Measurements from ENCODE around the gene CCDC112. TPM values are rescaled to one million over a fixed set of nuclear protein-coding genes. Genes with fewer than 3 reads are reported as not detected.

CCDC112 gene
- polyA plus RNA-seq, 2 of the 4 experiments (the other 2 are of a cell fraction), result 5.8 to 8.6 TPM

- Histone ChIP-seq H3K4me1 (no peaks in the 10 kb centered on the region), H3K27ac (no peak overlapping the region), H3K4me3 (no peak overlapping the region), H3K4me2 (no peak overlapping the region), H3K9me3 (no peaks in the 10 kb centered on the region)
- TF ChIP-seq EHMT2 (IDR thresholded peaks at IDR 0.05; ENCODE audit: low read depth), result no peak
- TF ChIP-seq KDM1A (IDR thresholded peaks at IDR 0.05; ENCODE audit: low read depth), result no peak
- TF ChIP-seq CHD4 (IDR thresholded peaks at IDR 0.05; ENCODE audit: borderline replicate concordance), result no peak
- TF ChIP-seq KDM5A (IDR thresholded peaks at IDR 0.05), result no peak
- TF ChIP-seq PHF8 (IDR thresholded peaks at IDR 0.05; ENCODE audit: borderline replicate concordance, low read depth), result no peak
- TF ChIP-seq MYC (IDR thresholded peaks at IDR 0.05; ENCODE audit: borderline replicate concordance, low read length), result no peak
- no peak for TF ChIP-seq FOXS1 (CRISPR knock-in tag; IDR thresholded peaks at IDR 0.05)
- TF ChIP-seq SMC3 (IDR thresholded peaks at IDR 0.05), result no peak
- TF ChIP-seq ZFP36 (IDR thresholded peaks at IDR 0.05; ENCODE audit: borderline replicate concordance, partially characterized antibody), result no peak
- ATAC-seq (no peak), DNase-seq (ENCODE audit: low read depth in 1 of 2, low spot score in 1 of 2) (no peak), FAIRE-seq (no peak)
- ChIA-PET CTCF (no interaction called here), POLR2A (no interaction called here)
- 91% methylated on average over 1 of the region's 1 CpG for WGBS (ENCODE audit: missing lambda C conversion rate)
These were observed 66.8 kb downstream of the CCDC112 start for GRCh38 chr5:115229606-115230005.

GRCh38 chr5:115227281-115227680 is 69.2 kb downstream of the CCDC112 start:
- Histone ChIP-seq H3K9me3 (no peaks in the 10 kb centered on the region), H3K4me3 (no peak overlapping the region), H3K4me2 (no peak overlapping the region), H3K27ac (no peak overlapping the region), H3K4me1 (no peaks in the 10 kb centered on the region)
- ChIA-PET POLR2A (no interaction called here), CTCF (no interaction called here)
- whole genome bisulfite sequencing (ENCODE audit: missing lambda C conversion rate), result 92% methylated on average over 1 of the region's 1 CpG
- no peak for TF ChIP-seq HMGXB4 (CRISPR knock-in tag; IDR thresholded peaks at IDR 0.05; ENCODE audit: borderline replicate concordance)
- TF ChIP-seq MAFK (IDR thresholded peaks at IDR 0.05; ENCODE audit: partially characterized antibody), result no peak
- no peak for TF ChIP-seq TFCP2L1 (CRISPR knock-in tag; IDR thresholded peaks at IDR 0.05)
- TF ChIP-seq BHLHE40 (IDR thresholded peaks at IDR 0.05; ENCODE audit: low read depth, low read length), result no peak
- TF ChIP-seq EHMT2 (IDR thresholded peaks at IDR 0.05; ENCODE audit: low read depth), result no peak
- no peak for TF ChIP-seq SREBF2 (IDR thresholded peaks at IDR 0.05)
- TF ChIP-seq HDAC2 (IDR thresholded peaks at IDR 0.05), result no peak
- no peak for TF ChIP-seq POLR2AphosphoS2 (conservative IDR thresholded peaks at IDR 0.05; ENCODE audit: low read length)
- no peak for TF ChIP-seq JUNB (IDR thresholded peaks at IDR 0.05)
- TF ChIP-seq ELK1 (IDR thresholded peaks at IDR 0.05; ENCODE audit: low read depth, low read length), result no peak
- TF ChIP-seq HOXA7 (CRISPR knock-in tag; IDR thresholded peaks at IDR 0.05), result no peak
- TF ChIP-seq ZSCAN20 (CRISPR knock-in tag; IDR thresholded peaks at IDR 0.05), result no peak
- DNase-seq (ENCODE audit: low read depth in 1 of 2, low spot score in 1 of 2) (no peak), FAIRE-seq (no peak), ATAC-seq (no peak)

Small RNAs within 50 kb of the gene (small RNA-seq; reads per million reads assigned to genes)
- 0 to 0.43 (median 0) reads per million in 6 experiments for gene HMGN1P15

Other genes starting within 250 kb of the CCDC112 start
- 1.2 and 1.4 TPM in 2 replicates for gene TRIM36, start 126.7 kb downstream of the CCDC112 start, polyA plus RNA-seq (2011; rRNA removed)
- 0.28 to 0.63 TPM (median 0.63 TPM) in 3 replicates for gene TRIM36, start 126.7 kb downstream of the CCDC112 start, polyA plus RNA-seq (2017; fragmentation: RNase III; extraction: RNeasy Plus Mini Kit Qiagen cat#74134 plus additional on column Dnase treatment)
- gene PGGT1B, start 33.8 kb downstream of the CCDC112 start, polyA plus RNA-seq (2011; rRNA removed), result 6.7 and 9.5 TPM in 2 replicates
- gene PGGT1B, start 33.8 kb downstream of the CCDC112 start, polyA plus RNA-seq (2017; fragmentation: RNase III; extraction: RNeasy Plus Mini Kit Qiagen cat#74134 plus additional on column Dnase treatment), result 15.5 to 17.0 TPM (median 15.9 TPM) in 3 replicates
- 7.9 and 8.4 TPM in 2 replicates for gene FEM1C, start 248.1 kb upstream of the CCDC112 start, polyA plus RNA-seq (2011; rRNA removed)
- gene FEM1C, start 248.1 kb upstream of the CCDC112 start, polyA plus RNA-seq (2017; fragmentation: RNase III; extraction: RNeasy Plus Mini Kit Qiagen cat#74134 plus additional on column Dnase treatment), result 5.6 to 6.8 TPM (median 6.3 TPM) in 3 replicates

Data from A549 (cell line).